H9 (cell line): ENCODE measurements around the gene PAK5. TPM values are rescaled to one million over a fixed set of nuclear protein-coding genes. Genes with fewer than 3 reads are reported as not detected.

ENCODE experiments used
- DNase-seq: peaks from one replicate; pipeline ENCODE4 v3.0.0-alpha.2; 2017
- H2AFZ ChIP-seq: one replicate; pipeline ENCODE4 v1.6.1; 2013; ENCODE audit warnings: mild to moderate bottlenecking, low read length, control low read depth, moderate library complexity
- H2AK5ac ChIP-seq: 2 replicates; pipeline ENCODE4 v1.6.1; 2013; ENCODE audit warnings: low read length, control low read depth, mixed read lengths; ENCODE audit not compliant: insufficient read length
- H2BK120ac ChIP-seq: one replicate; pipeline ENCODE4 v1.6.1; 2013; ENCODE audit warnings: low read depth, mild to moderate bottlenecking, low read length, control low read depth, inconsistent platforms; ENCODE audit not compliant: poor library complexity, severe bottlenecking
- H2BK12ac ChIP-seq: 2 replicates; pipeline ENCODE4 v1.6.1; 2013; ENCODE audit warnings: low read length, control low read depth, mixed read lengths, low read depth; ENCODE audit not compliant: insufficient read length
- H2BK15ac ChIP-seq: 2 replicates; pipeline ENCODE4 v1.6.1; 2013; ENCODE audit warnings: low read depth, low read length, control low read depth
- H2BK20ac ChIP-seq: one replicate; pipeline ENCODE4 v1.6.1; 2013; ENCODE audit warnings: low read depth, mild to moderate bottlenecking, low read length, control low read depth, inconsistent platforms; ENCODE audit not compliant: poor library complexity, severe bottlenecking
- H2BK5ac ChIP-seq: 2 replicates; pipeline ENCODE4 v1.6.1; 2013; ENCODE audit warnings: low read length, control low read depth, mixed read lengths; ENCODE audit not compliant: insufficient read length
- H3K14ac ChIP-seq: 2 replicates; pipeline ENCODE4 v1.6.1; 2013; ENCODE audit warnings: low read length, control low read depth; ENCODE audit not compliant: insufficient read depth
- H3K18ac ChIP-seq: 2 replicates; pipeline ENCODE4 v1.6.1; 2013; ENCODE audit warnings: low read depth, mild to moderate bottlenecking, mixed read lengths, low read length, control low read depth; ENCODE audit not compliant: insufficient read length
- H3K23ac ChIP-seq: 2 replicates; pipeline ENCODE4 v1.6.1; 2013; ENCODE audit warnings: low read length, control low read depth, mixed read lengths, low read depth; ENCODE audit not compliant: insufficient read length
- H3K23me2 ChIP-seq: 2 replicates; pipeline ENCODE4 v1.6.1; 2013; ENCODE audit warnings: low read depth, mild to moderate bottlenecking, mixed read lengths, low read length, control low read depth; ENCODE audit not compliant: insufficient read length, poor library complexity, severe bottlenecking
- H3K27ac ChIP-seq: 2 replicates; pipeline ENCODE4 v1.5.1; 2013; ENCODE audit warnings: low read length, control low read depth, mixed read lengths, low read depth; ENCODE audit not compliant: insufficient read length
- H3K27me3 ChIP-seq: 2 replicates; pipeline ENCODE4 v1.6.1; 2013; ENCODE audit warnings: low read length, control low read depth, inconsistent platforms; ENCODE audit not compliant: insufficient read depth
- H3K4ac ChIP-seq: 2 replicates; pipeline ENCODE4 v1.6.1; 2013; ENCODE audit warnings: low read depth, mild to moderate bottlenecking, control low read depth, inconsistent platforms, low read length, moderate library complexity
- H3K4me1 ChIP-seq: 2 replicates; pipeline ENCODE4 v1.6.1; 2013; ENCODE audit warnings: low read length, control low read depth, inconsistent platforms; ENCODE audit not compliant: insufficient read depth
- H3K4me2 ChIP-seq: 2 replicates; pipeline ENCODE4 v1.6.1; 2013; ENCODE audit warnings: low read length, control low read depth, mixed read lengths; ENCODE audit not compliant: insufficient read length, insufficient read depth
- H3K56ac ChIP-seq: 2 replicates; pipeline ENCODE4 v1.6.1; 2013; ENCODE audit warnings: low read depth, mild to moderate bottlenecking, mixed read lengths, low read length, control low read depth; ENCODE audit not compliant: insufficient read length
- H3K79me1 ChIP-seq: 2 replicates; pipeline ENCODE4 v1.6.1; 2013; ENCODE audit warnings: low read depth, mild to moderate bottlenecking, moderate library complexity, low read length, control low read depth, inconsistent platforms; ENCODE audit not compliant: insufficient read depth, poor library complexity, severe bottlenecking
- H3K79me2 ChIP-seq: 2 replicates; pipeline ENCODE4 v1.6.1; 2013; ENCODE audit warnings: low read length, control low read depth, inconsistent platforms; ENCODE audit not compliant: insufficient read depth
- H3K9ac ChIP-seq: 2 replicates; pipeline ENCODE4 v1.6.1; 2013; ENCODE audit warnings: low read length, control low read depth, mixed read lengths; ENCODE audit not compliant: insufficient read length; ENCODE audit errors: extremely low read depth
- H3K9me3 ChIP-seq: one replicate; pipeline ENCODE4 v1.6.1; 2013; ENCODE audit warnings: low read depth, low read length, inconsistent platforms; ENCODE audit not compliant: control insufficient read depth
- H3T11ph ChIP-seq: one replicate; pipeline ENCODE4 v1.6.1; 2013; ENCODE audit warnings: mild to moderate bottlenecking, low read length, control low read depth, inconsistent platforms
- H4K20me1 ChIP-seq: one replicate; pipeline ENCODE4 v1.6.1; 2013; ENCODE audit not compliant: control insufficient read depth, insufficient read length, insufficient read depth
- H4K5ac ChIP-seq: 2 replicates; pipeline ENCODE4 v1.6.1; 2013; ENCODE audit warnings: low read depth, mild to moderate bottlenecking, mixed read lengths, low read length, control low read depth; ENCODE audit not compliant: insufficient read length
- H4K8ac ChIP-seq: replicated peaks from 2 replicates; pipeline ENCODE4 v1.6.1; 2013; ENCODE audit warnings: low read length, control low read depth, mixed read lengths, low read depth; ENCODE audit not compliant: insufficient read length
- H4K91ac ChIP-seq: 2 replicates; pipeline ENCODE4 v1.6.1; 2013; ENCODE audit warnings: low read depth, mild to moderate bottlenecking, moderate library complexity, mixed read lengths, low read length, control low read depth; ENCODE audit not compliant: insufficient read length
- H3K27ac Mint-ChIP-seq, 3 experiments: 2 replicates in 2 of 3; 3 replicates in 1 of 3; pipeline ENCODE4 v1.8.0; 2020 to 2021; ENCODE audit warnings: mixed read lengths in 3 of 3, mild to moderate bottlenecking in 1 of 3, moderate library complexity in 1 of 3
- H3K27me3 Mint-ChIP-seq: 2 replicates; pipeline ENCODE4 v1.8.0; 2021; ENCODE audit warnings: low read depth, mild to moderate bottlenecking, moderate library complexity, mixed read lengths
- H3K36me3 Mint-ChIP-seq, 3 experiments: 2 replicates in 2 of 3; 3 replicates in 1 of 3; pipeline ENCODE4 v1.8.0; 2020 to 2021; ENCODE audit warnings: low read depth in 3 of 3, mixed read lengths in 3 of 3; ENCODE audit not compliant: insufficient read depth in 1 of 3
- H3K4me1 Mint-ChIP-seq, 2 experiments: 2 replicates each; pipeline ENCODE4 v1.8.0; 2020; ENCODE audit warnings: mixed read lengths in 2 of 2
- H3K4me3 Mint-ChIP-seq, 2 experiments: 2 replicates in 1 of 2; 3 replicates in 1 of 2; pipeline ENCODE4 v1.8.0; 2020 to 2021; ENCODE audit warnings: mild to moderate bottlenecking in 2 of 2, mixed read lengths in 2 of 2, moderate library complexity in 1 of 2
- H3K9me3 Mint-ChIP-seq, 2 experiments: 2 replicates in 1 of 2; 3 replicates in 1 of 2; pipeline ENCODE4 v1.8.0; 2020; ENCODE audit warnings: mild to moderate bottlenecking in 2 of 2, mixed read lengths in 2 of 2, moderate library complexity in 1 of 2
- CTCF ChIP-seq: fragments of 200-600 bp; sonication (generic); conservative IDR thresholded peaks from 3 replicates; pipeline ENCODE4 v1.8.0; 2021; ENCODE audit warnings: antibody characterized with exemption, mild to moderate bottlenecking
- WGBS: extraction: QIAGEN DNeasy Blood & Tissue Kit; methylation state at CpG from one replicate; pipeline ENCODE4 v1.1.7; 2013; ENCODE audit warnings: missing lambda C conversion rate, low lambda C conversion rate, mixed read lengths; ENCODE audit not compliant: insufficient read length; ENCODE audit errors: extremely low coverage; 5-methylcytosine and 5-hydroxymethylcytosine counted together
- total RNA-seq: library from RNA; stranded (reverse); gene quantifications from 2 replicates; pipeline ENCODE4 v1.2.1, GENCODE V29; 2021

PAK5 gene
- total RNA-seq, 1 experiment from 2014 or later: 0.20 TPM

- H3K79me1 ChIP-seq: no peaks in the 10 kb centered on the region
- no peak overlapping the region for H2AK5ac ChIP-seq
- no peak overlapping the region for H3K23ac ChIP-seq
- H3K27me3 ChIP-seq: no peaks in the 10 kb centered on the region
- no peak overlapping the region for H3K4ac ChIP-seq
- no peak overlapping the region for H3K14ac ChIP-seq
- H2BK5ac ChIP-seq: no peak overlapping the region
- H2AFZ ChIP-seq: no peak overlapping the region
- no peaks in the 10 kb centered on the region for H3K4me1 ChIP-seq
- H3K23me2 ChIP-seq: no peaks in the 10 kb centered on the region
- Mint-ChIP-seq H3K4me3 (no peak overlapping the region), H3K9me3 (peaks cover 0 to 4% of the 10 kb centered on the region in 2 experiments; a peak in 2 of 5 replicates), H3K27me3 (no peaks in the 10 kb centered on the region; the same call in 1 of the 2 replicates), H3K4me1 (peaks cover 0 to 10% of the 10 kb centered on the region in 2 experiments; a peak in 2 of 4 replicates), H3K36me3 (no peaks in the 10 kb centered on the region), H3K27ac (no peak overlapping the region)
- H4K20me1 ChIP-seq: no peaks in the 10 kb centered on the region
- H2BK12ac ChIP-seq: no peak overlapping the region
- no peaks in the 10 kb centered on the region for H3K9me3 ChIP-seq
- H4K8ac ChIP-seq: no peak overlapping the region
- H3K56ac ChIP-seq: no peak overlapping the region
- H3K79me2 ChIP-seq: no peaks in the 10 kb centered on the region
- no peak overlapping the region for H3K4me2 ChIP-seq
- no peak overlapping the region for H2BK15ac ChIP-seq
- no peak for TF ChIP-seq CTCF
- H3T11ph ChIP-seq: no peak overlapping the region
- H3K18ac ChIP-seq: no peak overlapping the region
- H4K5ac ChIP-seq: no peak overlapping the region
- no CpG with 5 or more reads among the region's 3 CpGs for WGBS
- no peak for DNase-seq
- no peak overlapping the region for H2BK120ac ChIP-seq
- H3K9ac ChIP-seq: no peak overlapping the region
- H4K91ac ChIP-seq: no peak overlapping the region
- no peak overlapping the region for H3K27ac ChIP-seq
- H2BK20ac ChIP-seq: no peak overlapping the region
Measured at GRCh38 chr20:9677100-9677623, 161.7 kb downstream of the PAK5 start.
